Measurements from ENCODE around the gene USP9X. TPM values are rescaled to one million over a fixed set of nuclear protein-coding genes. Genes with fewer than 3 reads are reported as not detected.
A peak's percentile ranks its signal among the peaks of the same experiment; 100 is the strongest.

Gene USP9X
- total RNA-seq, 1 experiment from 2014 or later, result 163 TPM

GRCh38 chrX:41092776-41093175 is 7.5 kb downstream of the USP9X start (continued):
- TF ChIP-seq, protein P1, sequence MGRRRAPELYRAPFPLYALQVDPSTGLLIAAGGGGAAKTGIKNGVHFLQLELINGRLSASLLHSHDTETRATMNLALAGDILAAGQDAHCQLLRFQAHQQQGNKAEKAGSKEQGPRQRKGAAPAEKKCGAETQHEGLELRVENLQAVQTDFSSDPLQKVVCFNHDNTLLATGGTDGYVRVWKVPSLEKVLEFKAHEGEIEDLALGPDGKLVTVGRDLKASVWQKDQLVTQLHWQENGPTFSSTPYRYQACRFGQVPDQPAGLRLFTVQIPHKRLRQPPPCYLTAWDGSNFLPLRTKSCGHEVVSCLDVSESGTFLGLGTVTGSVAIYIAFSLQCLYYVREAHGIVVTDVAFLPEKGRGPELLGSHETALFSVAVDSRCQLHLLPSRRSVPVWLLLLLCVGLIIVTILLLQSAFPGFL (CRISPR knock-in tag; IDR thresholded peaks at IDR 0.05; ENCODE audit: borderline replicate concordance), result no peak
- TF ChIP-seq USF2 (CRISPR knock-in tag; IDR thresholded peaks at IDR 0.05) (no peak), ZNF121 (CRISPR knock-in tag; IDR thresholded peaks at IDR 0.05) (no peak)

GRCh38 chrX:41095174-41095573 is 9.9 kb downstream of the USP9X start:
- CTCF ChIA-PET, result no interaction called here
- no peak for ATAC-seq
- Mint-ChIP-seq H3K4me3 (peak overlapping the region; percentile 28), H3K4me1 (peaks cover 70% of the 10 kb centered on the region), H3K27me3 (ENCODE audit: low read depth) (no peaks in the 10 kb centered on the region; the same call in 1 of the 2 replicates), H3K36me3 (no peaks in the 10 kb centered on the region), H3K27ac (0 out of 2 replicates have a peak overlapping the region, but pooled peaks have one; percentile 53), H3K9me3 (no peaks in the 10 kb centered on the region)
- POLR2A ChIA-PET, result no interaction called here
- no peak for DNase-seq (ENCODE audit: low spot score)
- TF ChIP-seq JUN (CRISPR knock-in tag; IDR thresholded peaks at IDR 0.05) (no peak), FOXP4 (CRISPR knock-in tag; IDR thresholded peaks at IDR 0.05) (no peak), HMGXB4 (CRISPR knock-in tag; IDR thresholded peaks at IDR 0.05) (no peak), NFE2L1 (CRISPR knock-in tag; IDR thresholded peaks at IDR 0.05) (no peak), ATF3 (CRISPR knock-in tag; conservative IDR thresholded peaks at IDR 0.05) (no peak), SMAD3 (CRISPR knock-in tag; IDR thresholded peaks at IDR 0.05; ENCODE audit: borderline replicate concordance) (no peak), ZNF281 (CRISPR knock-in tag; IDR thresholded peaks at IDR 0.05) (no peak), ZNF219 (CRISPR knock-in tag; IDR thresholded peaks at IDR 0.05; ENCODE audit: borderline replicate concordance) (no peak), USF2 (CRISPR knock-in tag; IDR thresholded peaks at IDR 0.05) (no peak), NR2C2 (CRISPR knock-in tag; IDR thresholded peaks at IDR 0.05) (no peak), ATF1 (CRISPR knock-in tag; IDR thresholded peaks at IDR 0.05) (no peak), NFATC4 (CRISPR knock-in tag; IDR thresholded peaks at IDR 0.05) (no peak), GRHL2 (CRISPR knock-in tag; IDR thresholded peaks at IDR 0.05; ENCODE audit: insufficient replicate concordance, severe bottlenecking) (no peak), ZNF263 (CRISPR knock-in tag; IDR thresholded peaks at IDR 0.05; ENCODE audit: low read depth) (no peak), CDX4 (CRISPR knock-in tag; IDR thresholded peaks at IDR 0.05; ENCODE audit: borderline replicate concordance) (no peak)
- TF ChIP-seq, protein P2, sequence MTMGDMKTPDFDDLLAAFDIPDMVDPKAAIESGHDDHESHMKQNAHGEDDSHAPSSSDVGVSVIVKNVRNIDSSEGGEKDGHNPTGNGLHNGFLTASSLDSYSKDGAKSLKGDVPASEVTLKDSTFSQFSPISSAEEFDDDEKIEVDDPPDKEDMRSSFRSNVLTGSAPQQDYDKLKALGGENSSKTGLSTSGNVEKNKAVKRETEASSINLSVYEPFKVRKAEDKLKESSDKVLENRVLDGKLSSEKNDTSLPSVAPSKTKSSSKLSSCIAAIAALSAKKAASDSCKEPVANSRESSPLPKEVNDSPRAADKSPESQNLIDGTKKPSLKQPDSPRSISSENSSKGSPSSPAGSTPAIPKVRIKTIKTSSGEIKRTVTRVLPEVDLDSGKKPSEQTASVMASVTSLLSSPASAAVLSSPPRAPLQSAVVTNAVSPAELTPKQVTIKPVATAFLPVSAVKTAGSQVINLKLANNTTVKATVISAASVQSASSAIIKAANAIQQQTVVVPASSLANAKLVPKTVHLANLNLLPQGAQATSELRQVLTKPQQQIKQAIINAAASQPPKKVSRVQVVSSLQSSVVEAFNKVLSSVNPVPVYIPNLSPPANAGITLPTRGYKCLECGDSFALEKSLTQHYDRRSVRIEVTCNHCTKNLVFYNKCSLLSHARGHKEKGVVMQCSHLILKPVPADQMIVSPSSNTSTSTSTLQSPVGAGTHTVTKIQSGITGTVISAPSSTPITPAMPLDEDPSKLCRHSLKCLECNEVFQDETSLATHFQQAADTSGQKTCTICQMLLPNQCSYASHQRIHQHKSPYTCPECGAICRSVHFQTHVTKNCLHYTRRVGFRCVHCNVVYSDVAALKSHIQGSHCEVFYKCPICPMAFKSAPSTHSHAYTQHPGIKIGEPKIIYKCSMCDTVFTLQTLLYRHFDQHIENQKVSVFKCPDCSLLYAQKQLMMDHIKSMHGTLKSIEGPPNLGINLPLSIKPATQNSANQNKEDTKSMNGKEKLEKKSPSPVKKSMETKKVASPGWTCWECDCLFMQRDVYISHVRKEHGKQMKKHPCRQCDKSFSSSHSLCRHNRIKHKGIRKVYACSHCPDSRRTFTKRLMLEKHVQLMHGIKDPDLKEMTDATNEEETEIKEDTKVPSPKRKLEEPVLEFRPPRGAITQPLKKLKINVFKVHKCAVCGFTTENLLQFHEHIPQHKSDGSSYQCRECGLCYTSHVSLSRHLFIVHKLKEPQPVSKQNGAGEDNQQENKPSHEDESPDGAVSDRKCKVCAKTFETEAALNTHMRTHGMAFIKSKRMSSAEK (CRISPR knock-in tag; IDR thresholded peaks at IDR 0.05; ENCODE audit: borderline replicate concordance), result no peak
- TF ChIP-seq, protein P3, sequence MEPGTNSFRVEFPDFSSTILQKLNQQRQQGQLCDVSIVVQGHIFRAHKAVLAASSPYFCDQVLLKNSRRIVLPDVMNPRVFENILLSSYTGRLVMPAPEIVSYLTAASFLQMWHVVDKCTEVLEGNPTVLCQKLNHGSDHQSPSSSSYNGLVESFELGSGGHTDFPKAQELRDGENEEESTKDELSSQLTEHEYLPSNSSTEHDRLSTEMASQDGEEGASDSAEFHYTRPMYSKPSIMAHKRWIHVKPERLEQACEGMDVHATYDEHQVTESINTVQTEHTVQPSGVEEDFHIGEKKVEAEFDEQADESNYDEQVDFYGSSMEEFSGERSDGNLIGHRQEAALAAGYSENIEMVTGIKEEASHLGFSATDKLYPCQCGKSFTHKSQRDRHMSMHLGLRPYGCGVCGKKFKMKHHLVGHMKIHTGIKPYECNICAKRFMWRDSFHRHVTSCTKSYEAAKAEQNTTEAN (CRISPR knock-in tag; IDR thresholded peaks at IDR 0.05), result no peak
